ENCODE data around the gene AHDC1. TPM values are rescaled to one million over a fixed set of nuclear protein-coding genes. Genes with fewer than 3 reads are reported as not detected.

Gene AHDC1
- total and polyA plus RNA-seq, 2 of the 13 experiments (the other 11 are each of a cell fraction or from before 2014, with no cell fraction given): 1.0 to 2.7 TPM

GRCh38 chr1:27564710-27565649 lies 39.0 kb downstream of the AHDC1 start:
- Histone ChIP-seq H3K79me2 (ENCODE audit: insufficient read depth, low read length) (peaks cover 19% of the 10 kb centered on the region), H4K20me1 (ENCODE audit: insufficient read depth, low read length) (peaks cover 8% of the 10 kb centered on the region), H3K36me3 (replicated peaks in 1 of 2; ENCODE audit: control insufficient read depth in 1 of 2, insufficient read depth in 2 of 2, low read length in 2 of 2) (0 out of 5 replicates have a peak, but pooled peaks cover 0 to 5% of the 10 kb centered on the region in 2 experiments), H3K9ac (ENCODE audit: insufficient read depth, low read depth, low read length) (peak overlapping the region; percentile 76), H3K27me3 (ENCODE audit: control insufficient read depth in 1 of 2, insufficient read depth in 2 of 2, low read length in 2 of 2) (no peaks in the 10 kb centered on the region), H3K9me3 (ENCODE audit: low read length) (no peaks in the 10 kb centered on the region), H3K4me1 (ENCODE audit: insufficient read depth, low read length) (peaks cover 94% of the 10 kb centered on the region), H3K4me2 (ENCODE audit: low read depth, low read length) (peak overlapping the region; percentile 86), H3K4me3 (replicated peaks in 1 of 3; ENCODE audit: insufficient read depth in 1 of 3, low read depth in 2 of 3, low read length in 3 of 3) (peak overlapping the region in 1 of 3 experiments; percentile 57; a peak in 2 of 6 replicates), H3K27ac (ENCODE audit: extremely low read length, insufficient read depth, low read length) (peak overlapping the region; percentile 95), H2AFZ (ENCODE audit: low read length) (no peak overlapping the region)
- no TSS peak for BruUV-seq (replicated peaks)
- in situ Hi-C loops (cut with HindIII; ENCODE audit: extremely low pct_ligation_motif_present, low pct_unique_long_range_greater_than_20kb): no loop called here
- POLR2A ChIA-PET: interaction anchor here (1.0 to 3.4 kb wide), 17 partner anchors 9 to 258 kb away, joined by 3 to 48 read pairs (median 7); partner anchors contain the start of genes FAM76A and WASF2
- no peak for FAIRE-seq
- 90% methylated on average over 22 of the region's 26 CpGs for WGBS (ENCODE audit: low lambda C conversion rate)
- TF ChIP-seq KDM1A (CRISPR knock-in tag; IDR thresholded peaks at IDR 0.05) (peak; percentile 39; the same call in 1 of the 2 replicates), ZMYM3 (CRISPR knock-in tag; IDR thresholded peaks at IDR 0.05) (peak; percentile 96), ZNF768 (CRISPR knock-in tag; IDR thresholded peaks at IDR 0.05) (peak; percentile 100), CENPT (CRISPR knock-in tag; IDR thresholded peaks at IDR 0.05; ENCODE audit: low read depth) (no peak), RXRA (CRISPR knock-in tag; IDR thresholded peaks at IDR 0.05) (no peak)
- intact Hi-C loops (cut with micrococcal nuclease; ENCODE audit: unreplicated experiment): loop anchor here (5.0 kb wide), 2 partner anchors 37 to 97 kb away; partner anchors contain the start of gene AHDC1
- CTCF ChIA-PET (ENCODE audit: low intra/inter-chr PET ratio, low total read pairs): no interaction called here
- DNase-seq (ENCODE audit: low spot score): no peak
- ATAC-seq: no peak

Measured in HepG2 (cell line).